Heart left ventricle (tissue), 13 donors: ENCODE data around the gene GJB2.

Experiments used
- CTCF ChIP-seq, 12 donors: fragments of 200-600 bp; sonication (generic) in 4 of 12; IDR thresholded peaks; one replicate each; pipeline versions ENCODE4 v1.5.0 to v1.8.0; 2018 to 2022; ENCODE audit warnings: antibody characterized with exemption in 12 of 12, mild to moderate bottlenecking in 5 of 12
- POLR2A ChIP-seq, 2 donors: fragments of 450-650 bp; IDR thresholded peaks; one replicate each; pipeline ENCODE4 v1.6.1; 2017; ENCODE audit warnings: antibody characterized with exemption in 2 of 2, mild to moderate bottlenecking in 2 of 2, moderate library complexity in 2 of 2
- donor health status: ischemic (EF 13 %, LVEDD 7.1; RV severe dilation, severe dysfunction).
- donor health status: DM: no; HTN: yes; CAD: no.
- donor health status: DM: no; HTN: no; CAD: no.
- donor health status: ischemic (EF 25% LVEDD 6.9; RV normal size, moderate dysfunction).
- donor health status: ischemic (EF 25% LVEDD 5.7; RV mildly dilated, moderate dysfunction).
- donor health status: ischemic (EF 35%, LVEDD 5.7; RV mildly dilated, moderate dysfunction).
- donor health status: nonischemic (EF 11% LVEDD 7.7; RV severe dilation, severe dysfunction).
- donor health status: DM: yes; HTN: yes; CAD: no.
- donor health status: PGD.
- donor health status: ischemic (EF 29% LVEDD 5.4; RV normal size, mild dysfunction).
- donor health status: nonischemic (EF 23%, LVEDD 6.1; RV moderate dilation, normal function).

GRCh38 chr13:20168396-20168795, 24.3 kb downstream of the GJB2 start:
- TF ChIP-seq CTCF (IDR thresholded peaks at IDR 0.05) (no peak), POLR2A (IDR thresholded peaks at IDR 0.05) (no peak)
